Kidney (tissue), 14 donors: Measurements from ENCODE around the gene OR1G1. TPM values are rescaled to one million over a fixed set of nuclear protein-coding genes. Genes with fewer than 3 reads are reported as not detected.

Source experiments
- DNase-seq, 5 donors: peaks; one replicate each; pipeline ENCODE4 v3.0.0-alpha.2; 2013 to 2020
- FAIRE-seq: peaks from 2 replicates; lab custom pipeline; 2012; peaks lifted over from hg19 to GRCh38; lab: Jason Lieb, UNC
- H3K27ac ChIP-seq, 2 donors: one replicate each; pipeline ENCODE4 v1.7.0; 2013; ENCODE audit warnings: low read depth in 2 of 2, low read length in 2 of 2, inconsistent platforms in 1 of 2
- H3K27me3 ChIP-seq: one replicate; pipeline ENCODE4 v1.7.1; 2013; ENCODE audit warnings: low read length, inconsistent platforms; ENCODE audit not compliant: control insufficient read depth, insufficient read depth
- H3K36me3 ChIP-seq, 3 donors: one replicate each; pipeline versions ENCODE4 v1.7.0 to v1.7.1; 2013; ENCODE audit warnings: low read length in 3 of 3, control low read depth in 1 of 3, inconsistent platforms in 1 of 3; ENCODE audit not compliant: insufficient read depth in 3 of 3, control insufficient read depth in 2 of 3
- H3K4me1 ChIP-seq, 3 donors: one replicate each; pipeline versions ENCODE4 v1.7.0 to v1.7.1; 2013; ENCODE audit warnings: low read length in 3 of 3, inconsistent platforms in 1 of 3, low read depth in 1 of 3; ENCODE audit not compliant: control insufficient read depth in 2 of 3, insufficient read depth in 2 of 3
- H3K4me3 ChIP-seq, 3 donors: one replicate each; pipeline versions ENCODE4 v1.7.0 to v1.8.1; 2013; ENCODE audit warnings: low read length in 3 of 3, control low read depth in 1 of 3, inconsistent platforms in 1 of 3
- H3K9ac ChIP-seq, 3 donors: one replicate each; pipeline versions ENCODE4 v1.7.0 to v1.7.1; 2013; ENCODE audit warnings: low read length in 3 of 3, control low read depth in 1 of 3, inconsistent platforms in 1 of 3
- H3K9me3 ChIP-seq, 3 donors: one replicate each; pipeline versions ENCODE4 v1.7.0 to v1.7.1; 2013; ENCODE audit warnings: low read length in 3 of 3, control low read depth in 1 of 3, inconsistent platforms in 1 of 3; ENCODE audit not compliant: control insufficient read depth in 2 of 3, insufficient read depth in 1 of 3
- intact Hi-C: fragments of 100-400 bp; cut with DNase I; formaldehyde crosslinking; loops from one replicate; pipeline ENCODE4 v1.11.1; 2022
- polyA plus RNA-seq: library from polyadenylated mRNA; stranded (reverse); fragments of 350-450 nt; fragmentation: Illumina TruSeq; extraction: RNeasy Lipid Tissue Mini Kit (QIAGEN cat#74804); gene quantifications from one replicate; pipeline ENCODE4 v1.2.3, GENCODE V29; 2014; ENCODE audit warnings: low read depth, low replicate concordance; ENCODE audit not compliant: insufficient read depth
- total RNA-seq: library from RNA; stranded (reverse); fragmentation: NEBNext Ultra II Directional; extraction: Animal tissue kit (Norgen Biotek cat#: 25700); gene quantifications from one replicate; pipeline ENCODE4 v1.2.1, GENCODE V29; 2021
- TF ChIP-seq, protein P1 (sequence below): IDR thresholded peaks from 3 replicates; pipeline ENCODE4 v1.5.1; 2012; ENCODE audit warnings: mild to moderate bottlenecking, moderate library complexity, borderline replicate concordance; ENCODE audit not compliant: insufficient read depth; ENCODE audit errors: extremely low read depth
- donor health status: control.
- donor health status: control.
- donor health status: control.
- donor health status: control.
- donor health status: control.
- donor health status: DM: yes; HTN: yes; CAD: no.
- donor health status: Normal renal cell carcinoma (clear cell type).

OR1G1 gene
- total and polyA plus RNA-seq, 2 donors from 2014 or later: not detected

- TF ChIP-seq, protein P1, sequence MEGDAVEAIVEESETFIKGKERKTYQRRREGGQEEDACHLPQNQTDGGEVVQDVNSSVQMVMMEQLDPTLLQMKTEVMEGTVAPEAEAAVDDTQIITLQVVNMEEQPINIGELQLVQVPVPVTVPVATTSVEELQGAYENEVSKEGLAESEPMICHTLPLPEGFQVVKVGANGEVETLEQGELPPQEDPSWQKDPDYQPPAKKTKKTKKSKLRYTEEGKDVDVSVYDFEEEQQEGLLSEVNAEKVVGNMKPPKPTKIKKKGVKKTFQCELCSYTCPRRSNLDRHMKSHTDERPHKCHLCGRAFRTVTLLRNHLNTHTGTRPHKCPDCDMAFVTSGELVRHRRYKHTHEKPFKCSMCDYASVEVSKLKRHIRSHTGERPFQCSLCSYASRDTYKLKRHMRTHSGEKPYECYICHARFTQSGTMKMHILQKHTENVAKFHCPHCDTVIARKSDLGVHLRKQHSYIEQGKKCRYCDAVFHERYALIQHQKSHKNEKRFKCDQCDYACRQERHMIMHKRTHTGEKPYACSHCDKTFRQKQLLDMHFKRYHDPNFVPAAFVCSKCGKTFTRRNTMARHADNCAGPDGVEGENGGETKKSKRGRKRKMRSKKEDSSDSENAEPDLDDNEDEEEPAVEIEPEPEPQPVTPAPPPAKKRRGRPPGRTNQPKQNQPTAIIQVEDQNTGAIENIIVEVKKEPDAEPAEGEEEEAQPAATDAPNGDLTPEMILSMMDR: no peak
- Histone ChIP-seq H3K4me3 (no peak within 1 kb of the TSS), H3K9ac (no peak within 1 kb of the TSS), H3K27me3 (no peaks in the 10 kb centered on the region), H3K9me3 (peaks cover 0 to 15% (median 10%) of the 10 kb centered on the region in 3 donors), H3K36me3 (no peaks in the 10 kb centered on the region), H3K4me1 (no peaks in the 10 kb centered on the region), H3K27ac (no peak within 1 kb of the TSS)
- DNase-seq: no peak
- intact Hi-C loops: no loop called here
- FAIRE-seq: no peak
Observed at GRCh38 chr17:3104322-3104721, 23.0 kb downstream of the OR1G1 start, which contains the start of gene OR1D2. Gene OR1D2, minus strand, starts transcription at chr17:3104422. Its CDS starts 11,426 bp downstream, at chr17:3092996.

Other genes starting within 250 kb of the OR1G1 start
- not detected for gene OR1D5, start 63.9 kb downstream of the OR1G1 start, total RNA-seq
- gene OR1D5, start 63.9 kb downstream of the OR1G1 start, polyA plus RNA-seq: not detected
- gene OR1D2, start 23.1 kb downstream of the OR1G1 start, total RNA-seq: not detected
- gene OR1D2, start 23.1 kb downstream of the OR1G1 start, polyA plus RNA-seq: not detected
- not detected for gene OR1A2, start 70.0 kb upstream of the OR1G1 start, total RNA-seq
- not detected for gene OR1A2, start 70.0 kb upstream of the OR1G1 start, polyA plus RNA-seq
- not detected for gene OR1A1, start 80.1 kb upstream of the OR1G1 start, total RNA-seq
- not detected for gene OR1A1, start 80.1 kb upstream of the OR1G1 start, polyA plus RNA-seq
- gene OR3A1, start 170.8 kb upstream of the OR1G1 start, total RNA-seq: not detected
- gene OR3A1, start 170.8 kb upstream of the OR1G1 start, polyA plus RNA-seq: not detected